PFSK-1 (cell line): ENCODE data around the gene BLTP3B.

Source experiments
- FOXP2 ChIP-seq: optimal IDR thresholded peaks from 2 replicates; pipeline ENCODE3; 2011; ENCODE audit warnings: borderline replicate concordance, control low read depth, inconsistent platforms; ENCODE audit not compliant: insufficient read depth; ENCODE audit errors: extremely low read length, extremely low read depth
- POLR2AphosphoS5 ChIP-seq: IDR thresholded peaks from 2 replicates; pipeline ENCODE4 v1.6.1; 2012; ENCODE audit warnings: low read depth, mild to moderate bottlenecking, control low read depth, low read length, moderate library complexity
- SIN3A ChIP-seq: IDR thresholded peaks from 2 replicates; pipeline ENCODE4 v1.6.1; 2012; ENCODE audit warnings: mild to moderate bottlenecking, low read length, moderate library complexity, borderline replicate concordance; ENCODE audit not compliant: insufficient read depth
- TAF1 ChIP-seq: IDR thresholded peaks from 2 replicates; pipeline ENCODE4 v1.6.1; 2012; ENCODE audit warnings: low read length, control low read depth, borderline replicate concordance; ENCODE audit not compliant: insufficient read depth
- TF ChIP-seq, protein P1 (sequence below), 2 experiments: IDR thresholded peaks; 2 replicates each; pipeline versions ENCODE4 v1.6.1 to v1.8.0; 2011 to 2012; ENCODE audit warnings: low read depth in 2 of 2, low read length in 2 of 2, control low read depth in 1 of 2, inconsistent platforms in 1 of 2, mild to moderate bottlenecking in 1 of 2, moderate library complexity in 1 of 2; ENCODE audit not compliant: insufficient read depth in 1 of 2

BLTP3B gene

DNA sequence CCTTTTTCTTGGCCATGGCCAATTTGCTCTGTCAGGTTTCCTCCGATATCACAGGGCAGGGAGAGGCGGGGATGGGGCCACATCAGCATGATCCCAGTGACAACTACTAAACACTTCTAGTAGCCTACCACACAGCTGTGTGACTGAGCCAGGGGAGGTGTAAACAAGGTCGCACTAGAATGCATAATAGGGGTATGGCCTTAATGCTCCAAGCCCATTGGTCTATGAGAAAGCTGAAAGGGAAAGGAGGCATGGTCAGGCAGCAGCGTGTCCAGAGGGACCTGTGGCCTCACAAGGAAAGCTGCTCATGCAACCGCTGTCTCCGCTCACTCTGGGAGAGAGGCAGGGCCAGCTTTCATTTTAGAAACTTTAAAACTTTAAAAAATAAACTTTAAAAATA, 30.4 kb upstream of the BLTP3B start:
- TF ChIP-seq POLR2AphosphoS5 = no peak
- TF ChIP-seq, protein P1, sequence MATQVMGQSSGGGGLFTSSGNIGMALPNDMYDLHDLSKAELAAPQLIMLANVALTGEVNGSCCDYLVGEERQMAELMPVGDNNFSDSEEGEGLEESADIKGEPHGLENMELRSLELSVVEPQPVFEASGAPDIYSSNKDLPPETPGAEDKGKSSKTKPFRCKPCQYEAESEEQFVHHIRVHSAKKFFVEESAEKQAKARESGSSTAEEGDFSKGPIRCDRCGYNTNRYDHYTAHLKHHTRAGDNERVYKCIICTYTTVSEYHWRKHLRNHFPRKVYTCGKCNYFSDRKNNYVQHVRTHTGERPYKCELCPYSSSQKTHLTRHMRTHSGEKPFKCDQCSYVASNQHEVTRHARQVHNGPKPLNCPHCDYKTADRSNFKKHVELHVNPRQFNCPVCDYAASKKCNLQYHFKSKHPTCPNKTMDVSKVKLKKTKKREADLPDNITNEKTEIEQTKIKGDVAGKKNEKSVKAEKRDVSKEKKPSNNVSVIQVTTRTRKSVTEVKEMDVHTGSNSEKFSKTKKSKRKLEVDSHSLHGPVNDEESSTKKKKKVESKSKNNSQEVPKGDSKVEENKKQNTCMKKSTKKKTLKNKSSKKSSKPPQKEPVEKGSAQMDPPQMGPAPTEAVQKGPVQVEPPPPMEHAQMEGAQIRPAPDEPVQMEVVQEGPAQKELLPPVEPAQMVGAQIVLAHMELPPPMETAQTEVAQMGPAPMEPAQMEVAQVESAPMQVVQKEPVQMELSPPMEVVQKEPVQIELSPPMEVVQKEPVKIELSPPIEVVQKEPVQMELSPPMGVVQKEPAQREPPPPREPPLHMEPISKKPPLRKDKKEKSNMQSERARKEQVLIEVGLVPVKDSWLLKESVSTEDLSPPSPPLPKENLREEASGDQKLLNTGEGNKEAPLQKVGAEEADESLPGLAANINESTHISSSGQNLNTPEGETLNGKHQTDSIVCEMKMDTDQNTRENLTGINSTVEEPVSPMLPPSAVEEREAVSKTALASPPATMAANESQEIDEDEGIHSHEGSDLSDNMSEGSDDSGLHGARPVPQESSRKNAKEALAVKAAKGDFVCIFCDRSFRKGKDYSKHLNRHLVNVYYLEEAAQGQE (IDR thresholded peaks at IDR 0.05; ENCODE audit: insufficient read depth in 1 of 2, low read depth in 2 of 2, low read length in 2 of 2) = no peak
- TF ChIP-seq SIN3A = no peak
- no peak for TF ChIP-seq TAF1
- TF ChIP-seq FOXP2 = no peak

DNA sequence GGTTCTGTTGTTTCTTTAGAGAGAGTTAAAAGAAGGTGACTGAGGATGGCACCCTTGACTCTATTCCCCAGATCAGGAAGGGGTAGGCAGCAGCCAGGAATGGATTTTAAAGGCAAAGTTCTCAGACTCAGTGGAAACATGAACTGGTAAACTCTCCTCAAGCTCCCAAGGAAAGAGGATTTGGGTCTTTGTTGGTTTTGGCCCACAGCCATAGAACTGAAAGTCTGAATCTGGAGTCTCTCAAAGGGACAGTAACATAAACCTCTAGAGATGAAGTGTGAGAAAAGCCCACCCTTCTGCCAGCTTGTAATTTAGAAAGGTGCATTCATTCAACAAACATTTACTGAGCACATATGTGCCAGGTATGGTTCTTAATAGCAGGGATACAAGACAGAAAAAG, 28.6 kb upstream of the BLTP3B start:
- TF ChIP-seq FOXP2 (no peak), TAF1 (no peak), POLR2AphosphoS5 (no peak), SIN3A (no peak)
- TF ChIP-seq, protein P1 (IDR thresholded peaks at IDR 0.05; ENCODE audit: insufficient read depth in 1 of 2, low read depth in 2 of 2, low read length in 2 of 2) = no peak

GRCh38 chr12:100170313-100170858, 27.7 kb upstream of the BLTP3B start:
- no peak for TF ChIP-seq POLR2AphosphoS5
- no peak for TF ChIP-seq FOXP2
- TF ChIP-seq TAF1 = no peak
- TF ChIP-seq, protein P1 (IDR thresholded peaks at IDR 0.05; ENCODE audit: insufficient read depth in 1 of 2, low read depth in 2 of 2, low read length in 2 of 2) = no peak
- no peak for TF ChIP-seq SIN3A

GRCh38 chr12:100169345-100169744, 26.7 kb upstream of the BLTP3B start:
- TF ChIP-seq FOXP2 = no peak
- TF ChIP-seq, protein P1 (IDR thresholded peaks at IDR 0.05; ENCODE audit: insufficient read depth in 1 of 2, low read depth in 2 of 2, low read length in 2 of 2) = no peak
- TF ChIP-seq TAF1 = no peak
- no peak for TF ChIP-seq SIN3A
- TF ChIP-seq POLR2AphosphoS5 = no peak
